Anterior cingulate cortex (tissue), 58 donors: ENCODE results near the gene JDP2.
"Not testable (repeated sequence)": the region's sequence is repeated elsewhere in the genome, so short reads cannot be mapped to it uniquely, and the experiment has no call there.

ENCODE experiments used
- DNase-seq, 58 donors: peaks; one replicate each; lab custom pipeline; 2025; lab: John Stamatoyannopoulos, UW

JDP2 gene

DNA sequence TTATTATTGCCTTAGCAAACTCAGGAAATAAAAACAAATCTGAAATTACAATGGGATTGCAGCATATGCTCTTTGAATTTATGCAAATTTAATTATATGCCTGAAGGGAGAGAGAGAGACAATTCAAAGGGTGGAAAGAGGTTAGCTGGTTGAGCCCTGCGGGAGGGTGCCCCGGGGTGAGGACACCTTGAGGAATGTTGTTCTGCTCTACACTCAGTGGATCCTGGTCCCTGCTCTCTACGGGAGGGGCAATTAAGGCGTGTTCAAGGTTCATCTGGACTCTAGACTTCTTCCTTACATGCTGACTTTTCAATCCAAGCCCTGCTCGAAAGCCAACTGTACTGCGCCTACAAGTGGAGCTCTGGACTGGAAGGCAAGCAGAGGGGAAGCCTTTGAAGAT is 46.3 kb downstream of the JDP2 start:
- DNase-seq = not testable (repeated sequence)

DNA sequence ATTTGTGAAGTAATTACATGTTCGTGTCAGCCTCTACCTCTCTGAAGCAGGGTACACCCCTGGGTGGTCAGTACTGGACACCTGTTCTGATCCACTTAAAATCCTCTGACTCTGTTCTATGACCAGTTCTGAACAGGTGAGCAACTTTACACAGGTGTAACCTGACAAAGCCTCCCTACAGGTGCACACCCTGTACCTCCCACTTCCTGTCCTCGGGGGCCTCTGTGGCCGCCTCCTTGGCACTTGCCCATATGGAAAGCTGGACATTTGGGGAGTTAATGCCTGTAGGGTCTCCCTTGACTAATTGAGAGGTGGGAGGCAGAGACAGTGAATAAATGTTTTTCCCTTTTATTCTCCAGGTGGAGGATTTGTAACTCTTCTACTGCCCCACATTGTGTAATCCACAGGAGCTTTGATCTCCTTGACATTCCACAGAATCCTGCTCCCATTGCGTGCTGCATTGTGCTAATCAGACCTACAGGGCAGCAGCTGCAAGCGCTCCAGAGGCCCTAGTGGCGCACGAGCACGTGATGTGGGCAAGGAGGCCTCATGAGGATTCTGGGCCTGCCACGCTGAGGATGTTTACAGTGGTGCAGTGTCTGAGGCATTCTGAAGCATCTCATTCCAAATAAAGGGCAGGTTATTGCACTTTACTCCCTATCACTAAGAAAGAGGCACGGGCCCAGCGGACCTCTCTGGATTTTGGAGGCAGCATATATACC is 48.6 kb downstream of the JDP2 start:
- peak in 11 of 58 donors; percentile 7 to 40 (median 16) for DNase-seq

DNA sequence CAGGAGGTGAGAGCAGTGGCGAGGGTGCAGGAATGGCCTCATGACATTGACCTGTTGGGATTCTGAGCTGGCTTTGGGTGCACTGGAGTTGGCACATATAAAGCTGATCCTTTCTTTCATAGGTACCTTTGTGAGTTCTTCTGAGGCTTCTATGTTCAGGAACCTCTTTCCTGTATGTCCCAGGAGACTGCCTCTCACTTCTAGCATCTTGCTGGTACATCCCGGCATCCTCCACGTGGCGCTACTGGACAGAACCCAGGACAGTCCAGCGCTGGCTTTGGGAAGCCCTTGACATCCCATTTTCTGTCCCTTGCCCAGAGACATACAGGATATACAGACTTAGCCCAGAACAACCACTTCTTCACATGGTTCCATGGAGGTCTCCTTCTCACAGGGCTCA is 50.1 kb downstream of the JDP2 start:
- DNase-seq = no peak

DNA sequence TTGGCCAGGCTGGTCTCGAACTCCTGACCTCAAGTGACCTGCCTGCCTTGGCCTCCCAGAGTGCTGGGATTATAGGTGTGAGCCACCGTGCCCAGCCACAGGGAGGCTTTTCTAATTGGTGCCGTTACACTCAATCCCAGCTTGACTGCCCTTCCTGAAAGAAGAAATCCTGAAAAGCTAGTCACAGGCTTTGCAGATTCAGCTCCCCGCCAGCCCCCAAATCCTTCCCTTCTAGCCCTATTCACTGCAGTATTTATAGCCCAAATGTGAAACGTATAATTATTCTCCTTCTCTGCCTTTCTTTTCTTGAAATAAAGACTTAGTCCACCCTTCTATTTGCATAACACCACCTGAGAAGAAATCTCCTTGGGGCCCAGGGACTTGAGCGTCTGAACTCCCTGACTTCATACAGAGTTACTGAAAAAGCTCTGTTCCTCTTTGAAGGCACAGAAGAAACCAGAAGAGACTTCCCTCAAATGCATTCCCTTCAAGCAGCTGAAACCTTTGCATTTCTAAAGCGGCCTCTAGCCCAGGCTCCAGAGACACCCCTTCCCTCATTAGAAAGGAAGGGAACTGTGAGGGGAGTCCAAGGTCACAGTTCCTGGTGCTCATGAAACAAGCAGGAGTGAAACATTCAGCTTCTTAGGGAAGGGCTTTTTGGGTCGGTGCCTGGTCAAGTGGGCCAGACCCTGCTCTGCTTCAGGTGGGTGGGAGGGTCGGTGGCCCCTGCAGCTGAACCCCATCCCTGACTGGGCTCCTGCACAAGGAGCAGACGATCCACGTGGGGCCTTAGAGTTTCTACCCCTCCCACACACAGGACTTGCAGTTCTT is 52.2 kb downstream of the JDP2 start:
- no peak for DNase-seq

DNA sequence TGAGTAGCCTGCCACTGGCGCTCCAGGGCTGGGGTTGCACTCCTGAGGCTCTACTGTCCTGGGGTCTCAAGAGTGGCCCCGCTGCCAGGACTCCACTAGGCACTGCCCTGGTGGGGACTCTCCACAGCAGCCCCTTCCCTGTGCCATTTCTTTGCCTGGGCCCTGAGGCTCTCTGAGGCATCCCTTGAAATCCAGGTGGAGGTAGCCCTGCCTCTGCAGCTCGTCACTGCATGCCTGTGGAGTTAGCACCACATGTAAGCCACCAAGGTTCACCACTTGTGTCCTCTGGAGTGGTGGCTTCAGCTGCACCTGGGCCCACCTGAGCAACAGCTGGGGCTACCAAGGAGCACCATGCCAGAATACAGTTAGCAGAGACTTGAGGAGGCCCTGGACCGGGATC is 54.5 kb downstream of the JDP2 start:
- DNase-seq = no peak

DNA sequence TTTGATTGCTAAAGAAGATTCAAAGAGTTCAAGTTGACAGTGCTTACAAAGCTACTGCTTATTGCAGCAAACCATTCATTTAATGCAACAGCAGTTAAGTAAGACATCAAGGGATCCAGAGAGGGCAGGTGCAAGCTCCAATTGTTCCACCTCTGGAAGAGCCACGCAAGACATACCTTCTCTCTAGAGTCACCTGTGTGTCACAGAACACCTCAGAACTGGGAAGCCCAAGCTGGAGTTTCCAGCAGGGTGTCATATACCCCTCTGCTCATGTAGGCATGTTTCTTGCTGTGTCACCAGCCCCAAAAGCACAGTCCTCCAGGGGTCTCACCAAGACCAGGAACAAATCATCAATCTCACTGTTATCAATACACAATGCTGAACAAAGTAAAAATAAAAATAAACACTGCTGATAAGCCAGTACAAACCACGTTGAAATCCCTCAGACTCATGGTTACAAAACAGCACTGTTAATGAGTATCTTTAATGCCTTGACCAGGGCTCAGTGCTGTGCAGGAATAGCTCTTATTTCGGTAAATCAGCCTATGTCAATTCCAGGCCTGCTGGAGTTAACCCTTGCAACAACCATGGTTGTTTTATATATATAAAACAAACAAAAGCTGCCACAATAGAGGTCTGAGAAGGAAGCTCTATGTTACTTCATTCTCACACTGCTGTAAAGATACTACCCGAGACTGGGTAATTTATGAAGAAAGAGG is 57.0 kb downstream of the JDP2 start:
- DNase-seq = no peak

DNA sequence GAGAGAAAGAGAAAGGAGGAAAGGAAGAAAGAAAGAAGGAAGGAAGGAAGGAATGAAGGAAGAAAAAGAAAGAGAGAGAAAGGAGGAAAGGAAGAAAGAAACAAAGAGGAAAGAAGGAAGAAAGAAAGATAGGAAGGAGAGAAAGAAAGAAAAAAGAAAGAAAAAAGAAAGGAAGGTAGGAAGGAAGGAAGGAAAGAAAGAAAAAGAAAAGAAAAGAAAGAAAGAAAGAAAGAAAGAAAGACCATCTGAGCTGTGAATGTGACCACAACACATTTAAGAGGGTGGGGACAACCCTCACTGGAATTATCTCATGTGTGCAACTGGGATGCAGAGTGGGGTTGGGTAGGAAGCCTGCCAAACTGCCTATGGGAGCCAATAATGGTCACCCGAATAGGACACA is 58.5 kb downstream of the JDP2 start:
- no peak for DNase-seq

DNA sequence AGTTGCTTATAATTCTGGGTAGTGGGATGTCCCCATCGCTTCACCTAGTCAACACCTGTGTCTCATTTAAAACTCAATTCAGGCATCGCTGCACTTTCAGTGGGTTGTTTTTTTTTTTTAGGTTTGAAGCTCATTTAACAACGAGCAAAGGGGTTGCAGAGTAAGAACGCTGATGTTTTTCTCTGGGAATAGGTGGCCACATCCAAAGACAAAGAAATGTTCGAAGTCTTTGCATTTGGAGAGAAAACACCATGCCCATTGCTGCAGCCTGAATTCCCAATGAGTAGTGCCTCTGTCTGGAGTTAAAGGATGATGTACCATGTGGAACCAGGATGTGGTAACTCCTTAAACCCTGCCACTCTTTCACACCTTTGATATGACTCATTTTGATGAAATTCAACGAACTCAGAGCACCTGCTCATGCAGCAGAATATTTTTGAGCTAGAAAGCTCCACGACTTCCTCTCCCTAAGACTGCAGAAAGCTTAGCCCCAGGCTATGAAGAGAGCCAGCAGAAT is 59.4 kb downstream of the JDP2 start:
- DNase-seq = no peak

DNA sequence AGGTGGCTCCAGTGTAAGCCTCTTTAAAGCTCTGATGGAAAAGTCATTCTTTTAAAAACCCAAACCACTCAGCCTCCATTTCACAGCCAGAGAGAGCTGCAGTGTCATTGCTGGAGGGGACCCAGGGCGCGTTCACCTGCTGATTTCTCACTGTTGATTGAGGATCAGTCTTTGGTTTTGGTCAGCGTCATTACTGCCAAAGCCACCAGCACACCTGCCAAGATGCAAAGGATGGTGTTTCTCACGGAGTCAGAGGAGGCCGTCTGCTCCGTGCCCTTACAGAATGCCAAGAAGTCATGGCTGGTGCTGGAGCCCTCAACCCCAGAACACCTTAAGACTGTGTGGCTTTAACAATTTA is 61.6 kb downstream of the JDP2 start:
- DNase-seq = no peak

DNA sequence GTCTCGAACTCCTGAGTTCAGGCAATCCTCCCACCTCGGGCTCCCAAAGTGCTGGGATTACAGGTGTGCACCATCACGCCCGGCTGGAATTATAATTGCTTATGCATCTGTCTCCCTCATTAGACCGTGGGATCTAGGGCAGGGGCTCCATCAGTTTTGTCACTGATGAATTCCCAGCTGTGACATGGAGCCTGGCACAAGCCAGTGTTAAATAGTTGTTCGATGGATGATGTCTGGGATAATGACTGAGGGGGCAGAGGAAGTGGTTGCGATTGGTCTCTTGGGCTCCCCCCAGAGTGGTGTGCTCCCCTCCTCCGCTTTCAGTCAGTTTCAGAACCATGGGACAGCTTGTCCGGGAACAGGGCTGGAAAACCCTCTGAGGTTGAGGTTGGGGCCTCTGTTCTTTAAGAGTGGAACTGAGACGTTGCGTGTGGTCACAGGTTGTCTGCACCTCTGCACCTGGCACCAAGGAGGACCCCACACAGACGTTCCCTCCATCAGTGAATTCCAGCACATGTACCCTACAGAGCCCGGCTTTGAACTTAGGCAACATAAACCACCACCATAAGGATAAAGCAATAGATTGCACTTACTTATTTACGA is 63.7 kb downstream of the JDP2 start:
- no peak for DNase-seq

DNA sequence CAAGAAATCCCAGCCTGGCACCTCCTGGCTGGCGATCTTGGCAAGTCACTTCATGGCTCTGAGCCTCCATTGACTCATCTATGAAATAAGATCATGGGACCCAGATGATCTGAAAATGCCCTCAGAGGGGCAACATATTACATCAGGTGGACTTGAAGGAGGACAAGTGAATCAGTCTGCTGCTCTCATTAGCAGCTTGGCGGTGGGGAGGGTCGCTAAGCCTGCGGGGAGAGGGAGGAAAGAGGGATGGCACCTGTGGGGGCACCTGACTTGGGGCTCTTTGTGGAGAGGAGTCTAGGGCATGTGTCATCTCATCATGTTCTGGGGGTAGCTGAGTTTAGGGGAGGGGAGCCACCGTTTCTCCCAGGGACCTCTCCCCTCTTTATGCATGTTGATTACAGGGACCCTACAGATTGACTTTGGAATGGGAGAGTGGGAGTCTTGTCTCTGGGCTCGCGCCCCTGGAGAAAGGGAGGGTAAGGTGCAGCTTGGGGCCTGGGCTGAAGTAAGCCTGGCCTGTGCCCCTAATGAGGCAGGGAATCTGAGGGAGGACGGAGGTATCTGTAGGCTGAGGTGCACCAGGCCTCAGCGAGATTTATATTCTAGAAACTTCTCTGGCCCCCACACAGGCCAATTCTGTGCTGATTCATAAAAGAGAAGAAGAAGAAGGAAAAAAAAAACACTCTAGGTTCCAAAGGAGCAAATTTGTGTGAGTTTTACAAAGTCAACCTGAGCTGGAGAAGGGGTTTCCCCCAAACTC is 65.2 kb downstream of the JDP2 start:
- no peak for DNase-seq

DNA sequence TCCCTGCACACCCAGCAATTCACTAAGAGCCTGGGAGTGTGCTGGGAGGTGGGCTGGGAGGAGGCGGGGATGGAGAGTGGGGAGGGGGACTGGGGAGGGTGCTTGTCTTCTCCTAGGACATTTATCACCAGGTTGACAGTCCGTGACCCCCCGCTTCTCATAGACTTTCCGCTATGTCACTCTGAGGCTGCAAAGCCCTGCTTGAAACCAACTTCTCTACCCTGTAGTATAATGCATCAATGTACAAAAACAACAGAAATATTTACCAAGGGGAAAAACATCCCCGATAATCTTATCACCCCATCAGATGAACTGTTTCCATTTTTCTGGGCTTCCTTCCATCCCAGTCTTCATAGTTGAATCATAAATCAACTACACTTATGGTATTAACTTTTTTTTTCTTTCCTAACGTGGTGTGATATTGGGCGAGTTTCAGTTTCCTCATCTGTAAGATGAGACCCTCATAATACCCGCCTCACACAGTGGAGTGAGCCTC is 65.8 kb downstream of the JDP2 start:
- DNase-seq = no peak

DNA sequence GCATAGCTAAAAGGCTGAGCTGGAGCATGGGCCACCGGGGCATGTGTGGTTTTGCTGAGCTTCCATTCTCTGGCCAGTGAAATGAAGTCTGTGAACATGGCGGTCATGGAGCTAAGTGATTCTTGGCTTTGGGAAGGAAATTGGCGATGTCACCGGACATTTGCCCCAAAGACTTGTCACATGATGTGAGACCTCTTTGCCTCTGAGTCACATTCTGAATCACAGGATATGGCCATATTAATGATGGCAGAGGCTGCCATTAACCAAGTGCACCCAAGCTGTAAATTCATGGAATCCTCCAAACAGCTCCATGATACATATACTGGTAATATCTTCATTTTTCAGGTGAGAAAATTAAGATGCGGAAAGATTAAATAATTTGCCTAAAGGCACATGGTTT is 67.1 kb downstream of the JDP2 start:
- no peak for DNase-seq

DNA sequence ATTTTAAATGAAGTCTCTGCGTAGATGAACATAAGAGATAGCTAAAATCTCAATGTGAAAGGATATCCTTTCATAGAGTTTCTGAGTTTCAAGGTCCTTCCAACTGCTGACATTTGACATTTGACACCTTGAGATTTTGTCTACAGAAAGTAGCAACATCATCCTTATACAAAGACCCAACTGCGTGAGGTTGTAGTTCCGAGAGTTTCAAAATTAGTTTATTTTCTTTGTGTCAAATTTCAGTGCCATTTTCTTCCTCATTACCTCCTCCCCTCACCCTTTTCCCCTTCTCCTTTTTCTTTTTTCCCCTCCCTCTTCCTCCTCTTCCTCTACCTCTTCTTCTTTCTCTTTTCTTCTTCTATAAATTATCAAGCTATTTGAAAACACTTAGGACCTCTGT is 67.6 kb downstream of the JDP2 start:
- DNase-seq = no peak

DNA sequence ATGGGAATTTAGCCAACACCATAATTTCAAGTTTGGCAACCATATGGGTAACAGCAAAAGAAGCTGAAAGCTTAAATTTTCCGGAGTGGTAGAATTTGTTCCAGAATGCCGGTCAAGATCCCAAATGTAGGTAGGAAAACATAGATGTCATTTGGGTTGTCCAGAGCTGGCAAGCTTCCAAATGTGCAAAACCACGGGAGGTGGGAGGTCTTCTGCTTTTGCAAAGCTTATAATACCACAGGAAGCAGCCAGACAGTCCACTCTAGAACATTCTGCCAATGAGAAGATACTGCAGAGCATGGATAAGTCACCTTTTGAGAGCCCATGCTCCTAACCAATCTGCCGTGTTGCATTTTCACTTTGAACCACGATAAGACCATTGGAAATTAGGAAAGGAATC is 68.1 kb downstream of the JDP2 start:
- DNase-seq = no peak

DNA sequence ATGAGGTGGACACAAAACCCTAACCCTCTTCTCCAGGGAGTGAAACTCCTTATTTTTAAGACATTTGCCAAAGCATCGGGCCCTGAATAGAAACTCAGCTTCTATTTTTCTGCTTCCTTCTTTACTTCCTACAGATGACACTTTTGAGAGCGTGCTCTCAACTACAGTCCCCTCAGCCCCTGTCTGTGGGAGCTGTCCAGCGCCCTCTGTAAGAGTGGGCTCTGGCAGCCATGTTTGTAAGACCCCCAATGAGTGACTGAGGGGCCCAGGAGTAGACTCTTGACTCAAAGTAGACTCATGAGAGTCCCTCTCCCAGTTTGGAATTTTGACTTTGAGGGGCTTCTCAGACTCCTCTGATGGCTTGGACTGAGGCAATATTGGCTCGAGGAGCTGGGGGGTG is 68.9 kb downstream of the JDP2 start:
- DNase-seq = no peak

DNA sequence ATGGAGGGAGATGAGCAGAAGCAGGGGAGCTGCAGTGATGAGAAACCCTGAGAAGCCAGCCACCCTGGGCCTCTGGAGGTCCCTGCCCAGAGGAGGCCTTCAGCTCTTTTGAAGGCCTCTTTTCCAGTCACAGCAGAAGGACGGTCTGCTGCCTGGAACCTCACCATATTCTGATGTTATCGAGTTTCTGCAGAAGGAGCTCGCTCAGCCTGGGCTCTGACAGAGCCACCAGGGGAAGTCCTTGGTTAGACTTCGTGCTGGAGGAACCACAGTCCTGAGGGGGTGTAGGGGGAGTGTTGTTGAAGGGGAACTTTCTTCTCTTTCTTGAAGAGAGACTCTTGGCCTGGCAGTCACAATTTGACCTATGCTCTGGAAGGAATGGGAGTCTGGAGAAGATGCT is 69.4 kb downstream of the JDP2 start:
- no peak for DNase-seq

DNA sequence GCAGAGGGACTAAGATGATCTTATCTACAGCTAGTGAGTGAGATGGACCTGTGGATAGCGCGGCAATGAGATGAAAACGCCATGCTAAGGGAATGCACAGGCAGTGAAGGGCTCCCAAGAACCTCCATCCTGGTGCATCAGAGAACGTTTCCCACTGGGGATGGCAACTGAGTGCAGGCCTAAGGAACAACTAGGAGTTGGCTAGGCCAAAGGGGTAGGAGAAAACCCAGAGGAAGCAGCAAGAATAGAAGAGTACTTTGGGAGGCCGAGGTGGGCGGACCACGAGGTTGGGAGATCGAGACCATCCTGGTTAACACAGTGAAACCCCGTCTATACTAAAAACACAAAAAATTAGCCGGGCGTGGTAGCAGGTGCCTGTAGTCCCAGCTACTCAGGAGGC is 69.9 kb downstream of the JDP2 start:
- no peak for DNase-seq

DNA sequence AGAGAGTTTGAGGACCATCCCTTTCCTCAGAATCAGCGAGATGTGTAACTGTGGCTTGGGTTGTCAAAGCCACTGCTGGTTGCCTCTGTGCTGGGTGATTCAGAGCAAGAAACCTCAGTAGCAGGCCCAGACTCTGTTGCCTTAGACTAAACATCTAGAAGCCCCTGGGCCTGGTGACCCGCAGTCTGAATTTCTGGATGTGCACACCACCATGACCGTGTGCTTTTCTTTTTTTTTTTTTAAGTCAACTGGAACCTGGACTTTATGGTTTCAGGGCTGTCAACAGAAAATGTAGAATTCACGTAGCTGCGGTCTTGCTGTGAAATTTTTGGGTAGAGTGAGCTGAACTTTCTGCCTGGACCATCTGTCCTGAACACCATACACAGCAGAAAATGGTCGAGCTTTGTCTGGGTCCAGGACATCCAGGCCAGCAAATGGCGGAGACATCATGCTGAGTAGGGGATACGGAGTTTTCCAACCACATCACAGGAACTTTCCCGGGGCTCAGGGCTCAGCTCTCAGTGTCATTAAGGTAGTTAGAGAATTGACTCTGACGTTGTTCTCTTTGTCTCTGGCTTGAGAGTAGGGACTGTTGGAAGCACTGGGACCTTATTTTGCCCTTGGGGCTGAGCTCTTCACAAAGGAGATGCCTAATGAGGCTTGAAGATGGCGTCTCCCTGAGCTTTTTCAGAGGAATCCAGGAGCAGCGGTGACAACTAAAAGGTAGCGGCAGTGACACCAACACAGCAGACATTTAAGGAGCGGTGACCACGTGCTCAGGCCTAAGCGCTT is 71.5 kb downstream of the JDP2 start:
- DNase-seq = no peak
